ENCODE data around the gene GPATCH1. TPM values are rescaled to one million over a fixed set of nuclear protein-coding genes. Genes with fewer than 3 reads are reported as not detected.

The GPATCH1 gene
- total RNA-seq, 2 donors from 2014 or later = 6.0 to 6.5 TPM

DNA sequence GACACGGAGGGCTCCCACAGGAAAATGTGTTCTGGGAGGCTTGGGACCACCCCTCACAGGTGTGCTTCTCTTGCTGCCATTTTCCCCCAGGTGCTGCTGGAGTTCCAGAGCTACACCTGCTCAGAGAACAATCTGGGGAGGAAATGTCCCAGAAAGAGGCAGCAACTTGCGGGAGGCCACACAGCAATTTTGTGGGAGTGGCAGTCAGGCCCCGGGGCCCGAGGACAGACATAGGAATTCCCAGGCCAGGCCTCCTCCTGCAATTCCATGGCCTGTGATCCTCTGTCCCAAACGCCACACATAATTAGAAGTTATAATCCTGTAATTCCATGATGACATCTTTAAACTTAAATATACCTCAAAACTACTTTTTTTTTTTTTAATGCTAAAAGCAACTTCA lies 18.1 kb upstream of the GPATCH1 start:
- intact Hi-C loops (cut with DNase I) = no loop called here
- DNase-seq (ENCODE audit: low spot score) = no peak

- no peak for DNase-seq (ENCODE audit: low spot score)
- intact Hi-C loops (cut with DNase I) = no loop called here
Measured at GRCh38 chr19:33063356-33063752, 17.6 kb upstream of the GPATCH1 start.

- no peak for DNase-seq (ENCODE audit: low spot score)
- intact Hi-C loops (cut with DNase I) = no loop called here
Measured at GRCh38 chr19:33063753-33064457, 17.1 kb upstream of the GPATCH1 start.

DNA sequence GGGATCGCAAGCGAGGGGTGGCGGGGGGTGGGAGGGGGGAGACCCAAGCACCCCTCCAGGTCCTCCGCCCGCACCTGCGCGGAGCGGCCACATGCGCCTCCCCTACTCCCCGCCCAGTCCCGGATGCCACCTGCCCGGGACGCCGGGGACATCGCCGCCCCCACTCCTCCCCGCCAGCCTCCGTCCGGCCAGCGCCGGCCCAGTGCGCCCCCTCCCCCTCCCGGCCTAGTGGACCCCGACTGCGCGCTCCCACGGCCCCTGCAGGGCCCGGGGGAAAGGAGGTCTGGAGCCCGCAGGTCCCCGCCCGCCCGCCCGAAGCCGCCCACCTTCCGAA lies 16.6 kb upstream of the GPATCH1 start:
- intact Hi-C loops (cut with DNase I) = no loop called here
- DNase-seq (ENCODE audit: low spot score) = no peak

GRCh38 chr19:33064792-33065550 lies 16.0 kb upstream of the GPATCH1 start, which contains the start of gene RHPN2:
RHPN2 (minus strand) TSS chr19:33064888; CDS start chr19:33064852, 36 bp downstream.
- intact Hi-C loops (cut with DNase I) = no loop called here
- DNase-seq (ENCODE audit: low spot score) = peak; percentile 82

DNA sequence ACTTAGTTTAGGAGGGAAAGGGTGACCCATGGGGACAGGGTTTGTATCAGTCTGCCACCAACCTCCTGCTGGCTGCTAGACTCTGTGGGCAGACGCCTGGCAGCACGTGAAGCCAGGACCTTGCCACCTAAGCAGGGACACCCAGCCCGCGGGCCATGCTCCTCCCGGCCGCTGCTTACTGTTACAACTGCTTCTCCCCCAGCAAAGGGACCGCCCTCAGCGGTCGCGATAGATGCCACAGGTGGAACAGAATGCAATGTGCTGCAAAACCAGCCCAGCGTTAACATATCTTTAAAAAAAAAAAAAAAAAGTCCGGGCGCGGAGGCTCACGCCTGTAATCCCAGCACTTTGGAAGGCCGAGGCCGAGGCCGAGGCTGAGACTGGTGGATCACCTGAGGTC lies 14.4 kb upstream of the GPATCH1 start:
- DNase-seq (ENCODE audit: low spot score) = no peak
- intact Hi-C loops (cut with DNase I) = no loop called here

DNA sequence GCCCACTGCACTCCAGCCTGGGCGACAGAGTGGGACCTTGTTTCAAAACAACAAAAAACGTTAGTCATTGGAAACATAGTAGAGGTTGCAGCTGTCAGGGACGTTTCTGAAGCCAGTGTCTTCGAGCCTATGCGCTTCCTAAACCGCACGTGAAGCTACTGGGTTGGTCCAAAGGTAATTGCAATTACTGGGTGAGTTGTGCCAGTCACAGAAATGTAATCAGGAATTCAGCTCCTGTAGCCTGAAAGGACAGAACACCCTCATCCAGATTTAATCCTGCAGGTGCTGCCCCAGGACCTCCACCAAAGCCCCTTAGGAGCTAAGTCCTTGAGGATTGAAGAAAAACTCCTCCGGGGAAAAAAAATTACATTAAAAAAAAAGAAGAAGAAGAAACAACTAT lies 13.9 kb upstream of the GPATCH1 start:
- no peak for DNase-seq (ENCODE audit: low spot score)
- intact Hi-C loops (cut with DNase I) = no loop called here

DNA sequence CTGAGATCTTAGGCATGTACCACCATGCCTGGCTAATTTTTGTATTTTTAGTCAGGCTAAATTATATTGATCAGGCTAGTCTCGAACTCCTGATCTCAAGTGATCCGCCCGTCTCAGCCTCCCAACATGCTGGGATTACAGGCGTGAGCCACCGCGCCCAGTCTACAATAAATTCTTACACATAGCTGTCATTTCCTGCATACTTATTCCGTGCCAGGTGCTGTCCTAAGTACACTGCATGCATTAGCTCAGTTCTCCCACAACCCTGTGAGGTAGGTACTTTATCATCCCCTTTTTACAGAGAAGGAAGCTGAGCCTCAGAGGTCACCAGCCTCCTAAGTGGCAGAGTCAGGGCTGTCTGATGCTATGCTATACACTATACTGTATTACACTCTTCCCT lies 9.1 kb upstream of the GPATCH1 start:
- intact Hi-C loops (cut with DNase I) = no loop called here
- DNase-seq (ENCODE audit: low spot score) = no peak

GRCh38 chr19:33075519-33075918 lies 5.5 kb upstream of the GPATCH1 start:
- no peak for DNase-seq (ENCODE audit: low spot score)
- intact Hi-C loops (cut with DNase I) = no loop called here

- intact Hi-C loops (cut with DNase I) = no loop called here
- DNase-seq (ENCODE audit: low spot score) = peak; percentile 18
Measured at GRCh38 chr19:33085570-33086128, 4.7 kb downstream of the GPATCH1 start.

- intact Hi-C loops (cut with DNase I) = no loop called here
- no peak for DNase-seq (ENCODE audit: low spot score)
Measured at GRCh38 chr19:33086955-33087354, 6.0 kb downstream of the GPATCH1 start.

- intact Hi-C loops (cut with DNase I) = no loop called here
- peak; percentile 0 for DNase-seq (ENCODE audit: low spot score)
Measured at GRCh38 chr19:33089010-33089409, 8.0 kb downstream of the GPATCH1 start.

GRCh38 chr19:33090179-33090578 lies 9.2 kb downstream of the GPATCH1 start:
- DNase-seq (ENCODE audit: low spot score) = peak; percentile 19
- intact Hi-C loops (cut with DNase I) = no loop called here

DNA sequence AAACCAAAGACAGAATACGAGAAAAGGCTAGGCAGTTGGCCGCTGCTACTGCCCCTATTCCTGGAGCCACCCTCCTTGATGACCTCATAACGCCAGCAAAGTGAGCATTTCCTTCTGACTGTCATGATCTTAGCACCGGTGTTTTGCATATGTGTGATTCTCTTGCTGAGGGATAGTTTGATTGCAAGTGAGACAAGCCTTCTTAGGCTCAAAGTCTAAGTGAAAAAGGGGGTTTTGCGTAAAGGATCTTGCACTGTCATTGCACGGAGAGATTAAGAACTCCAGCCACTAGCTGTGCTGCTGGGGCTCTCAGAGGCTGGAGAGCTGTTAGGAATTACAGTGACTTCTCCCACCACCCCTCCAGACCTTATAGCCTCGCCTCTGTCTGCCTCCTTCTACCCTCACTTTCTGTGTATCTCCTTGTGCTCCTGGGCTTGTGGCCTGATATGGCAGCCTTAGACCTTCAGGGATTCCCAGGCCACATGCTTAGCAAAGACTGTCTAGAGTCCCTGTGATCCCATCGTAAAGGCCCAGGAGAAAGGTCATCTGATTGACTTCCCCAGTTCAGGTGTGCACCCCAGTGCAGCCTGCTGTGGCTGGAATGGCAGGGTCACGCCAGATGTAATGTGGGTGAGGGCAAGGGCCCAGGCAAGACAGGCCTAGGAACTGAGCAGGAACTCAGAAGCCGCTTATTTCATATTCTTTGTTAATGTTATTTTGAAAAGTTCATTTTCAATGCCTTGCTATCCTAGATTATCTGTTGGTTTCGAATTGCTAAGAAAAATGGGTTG lies 12.6 kb downstream of the GPATCH1 start:
- peak; percentile 67 for DNase-seq (ENCODE audit: low spot score)
- intact Hi-C loops (cut with DNase I) = no loop called here

- no peak for DNase-seq (ENCODE audit: low spot score)
- intact Hi-C loops (cut with DNase I) = no loop called here
Measured at GRCh38 chr19:33094436-33095067, 13.6 kb downstream of the GPATCH1 start.

GRCh38 chr19:33096005-33096404 lies 15.0 kb downstream of the GPATCH1 start:
- intact Hi-C loops (cut with DNase I) = no loop called here
- no peak for DNase-seq (ENCODE audit: low spot score)

- no peak for DNase-seq (ENCODE audit: low spot score)
- intact Hi-C loops (cut with DNase I) = no loop called here
Measured at GRCh38 chr19:33098055-33098534, 17.1 kb downstream of the GPATCH1 start.

DNA sequence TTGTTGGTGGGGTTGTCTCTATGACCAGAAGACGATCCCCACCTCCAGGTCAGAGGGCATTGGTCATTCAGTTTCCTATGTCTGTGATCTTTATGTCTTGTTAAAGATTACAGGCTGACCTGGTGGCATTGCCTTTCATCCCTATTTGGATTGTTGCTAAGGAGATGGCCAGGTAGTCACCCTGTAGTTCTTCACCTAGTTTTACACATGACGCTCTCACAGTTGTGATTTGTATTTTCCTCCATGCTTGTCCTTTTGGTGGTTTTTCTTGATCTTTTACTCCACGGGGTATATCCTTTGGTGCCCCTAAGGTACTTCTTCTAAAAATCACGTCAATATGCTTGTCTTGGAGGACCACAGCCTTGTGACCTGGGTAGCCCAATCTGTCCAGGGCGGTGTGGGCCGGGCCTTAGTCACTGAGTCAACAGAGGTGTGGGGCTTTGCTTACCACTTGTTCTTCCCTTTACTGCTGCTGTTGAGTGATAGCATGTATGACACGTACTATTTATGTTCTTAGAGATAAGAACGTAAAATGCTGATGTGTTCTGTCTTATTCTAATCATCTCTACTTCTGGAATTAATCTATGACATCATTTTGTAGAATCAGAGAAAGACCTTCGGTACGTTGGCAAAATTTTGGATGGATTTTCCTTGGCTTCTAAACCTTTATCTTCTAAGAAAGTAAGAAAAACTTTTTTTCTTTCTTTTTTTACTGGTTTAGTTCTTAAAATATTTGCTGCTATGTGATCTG lies 20.1 kb downstream of the GPATCH1 start:
- no peak for DNase-seq (ENCODE audit: low spot score)
- intact Hi-C loops (cut with DNase I) = no loop called here

DNA sequence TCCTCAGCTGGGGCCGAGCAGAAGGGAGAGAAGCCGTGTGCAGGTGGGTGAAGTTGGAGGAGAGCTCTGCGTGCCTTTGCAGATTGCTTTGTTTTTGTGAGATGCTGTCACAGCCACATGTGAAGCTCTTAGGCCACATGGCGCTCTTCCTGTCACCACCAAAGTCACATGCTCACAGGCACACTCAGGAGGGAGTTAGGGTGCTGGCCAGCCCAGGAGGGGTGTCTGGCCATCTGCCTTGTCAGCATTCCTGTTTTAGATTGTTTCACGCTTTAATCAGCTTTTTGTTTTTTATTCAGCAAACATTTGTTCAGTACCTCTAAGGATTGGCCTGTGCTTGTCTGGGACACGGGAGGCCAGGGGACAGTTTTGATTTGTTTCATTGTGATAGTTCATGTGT lies 21.9 kb downstream of the GPATCH1 start:
- DNase-seq (ENCODE audit: low spot score) = no peak
- intact Hi-C loops (cut with DNase I) = no loop called here

Data from posterior vena cava (tissue), 2 donors.